Brain microvascular endothelial cell (primary cell): Measurements from ENCODE around the gene CLMN.
A peak's percentile ranks its signal among the peaks of the same experiment; 100 is the strongest.

ENCODE experiments used
- DNase-seq: peaks from one replicate; pipeline ENCODE4 v3.0.0-alpha.2; 2020
- H3K27ac ChIP-seq: fragments of 250-450 bp; sonication (Bioruptor Pico); 2 replicates; pipeline ENCODE4 v1.5.1; 2020; ENCODE audit warnings: mild to moderate bottlenecking, moderate library complexity
- H3K27me3 ChIP-seq: fragments of 250-450 bp; sonication (Bioruptor Pico); replicated peaks from 2 replicates; pipeline ENCODE4 v1.5.1; 2020; ENCODE audit warnings: mild to moderate bottlenecking
- H3K36me3 ChIP-seq: fragments of 250-450 bp; sonication (Bioruptor Pico); replicated peaks from 2 replicates; pipeline ENCODE4 v1.5.1; 2020; ENCODE audit warnings: mild to moderate bottlenecking
- H3K4me3 ChIP-seq: 2 replicates; pipeline ENCODE4 v1.5.1; 2011; ENCODE audit warnings: low read depth, mild to moderate bottlenecking, control low read depth, low read length, moderate library complexity
- CTCF ChIP-seq: IDR thresholded peaks from 2 replicates; pipeline ENCODE4 v1.5.1; 2011; ENCODE audit warnings: low read depth, mild to moderate bottlenecking, moderate library complexity, low read length, control low read depth, inconsistent platforms; ENCODE audit errors: missing control alignments
- in situ Hi-C: cut with HindIII; loops from 2 replicates; pipeline ENCODE4 v1.10.0; 2017; ENCODE audit warnings: low sequenced_read_pairs, low pct_ligation_motif_present

The CLMN gene

GRCh38 chr14:95185033-95185766 is 134.5 kb downstream of the CLMN start:
- in situ Hi-C loops: no loop called here
- Histone ChIP-seq H3K4me3 (no peak overlapping the region), H3K27me3 (no peaks in the 10 kb centered on the region), H3K36me3 (no peaks in the 10 kb centered on the region), H3K27ac (no peak overlapping the region)
- no peak for TF ChIP-seq CTCF
- DNase-seq: peak; percentile 37

DNA sequence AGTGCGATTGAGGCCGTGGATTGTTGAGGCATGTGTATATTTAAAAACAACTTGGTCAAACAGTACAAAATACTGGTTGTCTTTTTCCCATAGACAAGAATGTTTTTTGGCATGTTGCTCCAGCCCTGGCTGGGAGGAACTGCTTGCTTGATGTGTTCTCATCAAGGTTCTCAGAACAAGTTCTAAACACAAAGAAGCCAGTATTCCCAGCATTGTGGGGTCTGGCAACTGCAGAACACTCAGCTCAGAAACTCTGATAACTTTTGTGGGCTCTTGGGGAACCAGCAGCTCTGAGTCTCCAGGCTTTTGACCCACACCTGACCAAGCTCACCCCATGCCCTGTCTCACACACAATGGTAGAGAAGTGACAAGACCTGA is 135.3 kb downstream of the CLMN start:
- TF ChIP-seq CTCF: no peak
- Histone ChIP-seq H3K27ac (no peak overlapping the region), H3K36me3 (no peaks in the 10 kb centered on the region), H3K27me3 (no peaks in the 10 kb centered on the region), H3K4me3 (no peak overlapping the region)
- DNase-seq: no peak
- in situ Hi-C loops: no loop called here

DNA sequence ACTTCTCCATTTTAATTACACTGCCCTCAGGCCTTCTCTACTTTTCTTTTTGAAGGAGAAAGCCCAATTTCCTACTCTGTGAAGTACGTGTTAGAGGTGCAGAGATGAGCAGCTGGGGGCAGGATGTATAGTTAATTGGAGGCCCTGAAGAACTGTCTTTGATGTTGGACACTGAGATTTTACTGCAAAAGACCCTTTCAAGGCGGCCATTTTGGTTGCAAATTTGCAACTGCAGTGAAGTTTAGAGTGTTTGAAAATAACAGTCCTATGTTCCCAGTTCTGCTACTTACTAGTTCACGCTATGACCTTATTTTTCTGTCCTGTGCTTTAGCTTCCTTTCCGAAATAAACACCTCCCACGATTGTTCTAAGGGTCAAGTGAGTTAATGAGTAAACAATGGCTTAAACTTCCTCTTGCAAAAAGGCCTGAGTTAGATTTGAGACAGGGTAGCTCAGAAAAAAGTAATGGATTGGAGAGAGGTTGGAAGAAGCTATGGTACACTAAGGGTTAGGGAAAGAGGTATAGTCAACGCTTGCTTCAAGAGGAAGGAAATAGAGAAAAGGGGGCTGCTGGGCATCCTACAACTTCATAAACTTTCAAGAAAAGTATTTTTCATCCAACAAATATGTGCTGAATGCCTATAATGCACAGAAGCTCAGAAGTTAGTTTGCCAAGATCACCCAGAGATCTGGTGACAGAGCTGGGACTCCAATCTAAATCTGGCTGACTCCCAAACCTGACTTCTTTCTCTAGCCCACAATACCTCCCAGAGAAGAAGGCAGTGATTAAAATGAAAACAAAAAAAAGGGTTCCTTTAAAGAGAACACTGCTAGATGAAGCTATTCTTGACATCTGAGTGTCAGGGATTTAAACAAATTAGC is 135.9 kb downstream of the CLMN start:
- Histone ChIP-seq H3K27me3 (no peaks in the 10 kb centered on the region), H3K27ac (no peak overlapping the region), H3K4me3 (no peak overlapping the region), H3K36me3 (no peaks in the 10 kb centered on the region)
- peak; percentile 31 for DNase-seq
- in situ Hi-C loops: no loop called here
- no peak for TF ChIP-seq CTCF

GRCh38 chr14:95183082-95183481 is 136.6 kb downstream of the CLMN start:
- Histone ChIP-seq H3K36me3 (no peaks in the 10 kb centered on the region), H3K27ac (no peak overlapping the region), H3K27me3 (no peaks in the 10 kb centered on the region), H3K4me3 (no peak overlapping the region)
- in situ Hi-C loops: no loop called here
- TF ChIP-seq CTCF: no peak
- no peak for DNase-seq

GRCh38 chr14:95182379-95182778 is 137.3 kb downstream of the CLMN start:
- H3K36me3 ChIP-seq: no peaks in the 10 kb centered on the region
- H3K4me3 ChIP-seq: no peak overlapping the region
- no peak overlapping the region for H3K27ac ChIP-seq
- no peak for DNase-seq
- no peaks in the 10 kb centered on the region for H3K27me3 ChIP-seq
- in situ Hi-C loops: no loop called here
- no peak for TF ChIP-seq CTCF
